HG03280 (cell line): ENCODE measurements around the gene GGPS1.
"Not testable (repeated sequence)": the region's sequence is repeated elsewhere in the genome, so short reads cannot be mapped to it uniquely, and the experiment has no call there.

Source experiments
- ATAC-seq: cut with Tn5 transposase; IDR thresholded peaks from one replicate; pipeline ENCODE4 v1.9.1; 2021; ENCODE audit warnings: mild to moderate bottlenecking, moderate library complexity; ENCODE audit not compliant: unreplicated experiment

GGPS1 gene

DNA sequence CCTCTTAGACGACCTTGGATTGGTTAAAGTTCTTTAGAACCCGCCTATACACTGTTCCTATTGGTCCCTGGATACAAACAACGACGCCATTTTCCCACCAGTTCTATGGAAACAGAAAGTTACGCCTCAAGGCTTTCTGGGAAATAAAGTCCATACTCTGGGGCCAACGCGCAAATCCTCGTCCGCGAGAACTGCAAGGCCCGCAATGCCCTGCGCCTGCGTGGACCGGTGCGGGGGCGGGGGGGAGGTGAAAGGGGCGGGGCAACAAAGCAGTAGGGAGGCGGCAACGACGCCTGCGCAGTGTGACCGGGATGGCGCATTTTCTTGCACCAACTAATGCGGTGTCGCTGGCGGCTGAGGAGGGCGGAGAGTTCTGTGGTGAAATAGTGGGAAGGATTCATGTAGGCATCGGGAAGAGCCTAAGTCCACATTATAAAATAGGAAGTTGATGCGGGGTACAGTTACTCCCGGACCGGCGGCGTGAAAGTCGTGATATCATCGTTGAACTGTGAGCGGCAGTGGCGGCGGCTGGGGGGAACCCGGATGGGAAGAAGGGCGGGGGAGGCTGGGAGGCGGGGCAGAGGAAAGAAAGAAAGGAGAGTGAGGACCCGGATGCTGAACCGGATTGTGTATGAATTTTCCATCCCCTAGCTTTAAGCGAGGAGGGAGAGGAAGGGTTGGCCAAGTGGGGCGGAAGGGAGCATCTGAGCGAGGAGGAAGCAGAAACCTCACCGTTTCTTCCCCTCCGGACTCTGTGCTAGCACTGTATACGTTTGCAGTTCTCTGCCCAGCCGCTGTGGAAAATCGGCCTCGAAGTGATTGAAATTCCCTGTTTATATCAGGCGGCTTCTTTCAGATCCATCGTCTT lies at the start of gene GGPS1:
Gene GGPS1, plus strand, starts transcription at position 300 of the 868 bp plus-strand sequence. CDS start 6,695 bp downstream, outside the sequence.
- peak; percentile 75 for ATAC-seq

DNA sequence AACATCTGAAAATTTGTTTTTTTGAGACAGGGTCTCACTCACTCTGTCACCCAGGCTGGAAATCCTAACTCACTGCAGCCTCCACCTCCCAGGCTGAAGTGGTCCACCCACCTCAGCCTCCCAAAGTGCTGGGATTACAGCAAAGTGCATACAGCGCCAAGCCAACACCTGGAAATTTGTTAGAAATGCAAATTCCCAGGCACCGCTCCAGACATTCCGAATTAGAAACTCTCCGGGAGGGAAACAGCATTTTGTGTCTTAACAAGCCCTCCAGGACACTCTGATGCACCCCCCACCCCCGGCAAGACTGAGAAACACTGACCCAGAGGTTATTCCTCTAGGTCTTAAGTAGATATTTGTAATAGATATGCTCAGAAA lies 49.5 kb upstream of the GGPS1 start:
- ATAC-seq = no peak

DNA sequence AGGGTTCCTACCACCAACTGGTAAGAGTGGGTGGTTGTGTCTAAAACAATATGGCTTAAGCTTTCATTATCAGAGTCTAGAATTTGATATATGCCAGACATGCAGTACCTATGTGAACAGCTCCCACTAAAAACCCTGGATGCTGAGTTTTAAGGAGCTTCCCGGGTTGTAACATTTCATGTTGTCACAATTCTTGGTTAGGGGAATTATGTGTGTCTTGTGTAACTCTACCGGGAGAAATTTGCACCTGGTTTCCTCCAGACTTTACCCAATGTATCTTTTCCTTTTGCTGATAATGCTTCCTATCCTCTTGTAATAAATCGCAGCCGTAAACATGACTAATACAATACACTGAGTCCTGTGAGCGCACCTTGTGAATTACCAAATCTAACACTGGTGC lies 48.7 kb upstream of the GGPS1 start:
- ATAC-seq = no peak

DNA sequence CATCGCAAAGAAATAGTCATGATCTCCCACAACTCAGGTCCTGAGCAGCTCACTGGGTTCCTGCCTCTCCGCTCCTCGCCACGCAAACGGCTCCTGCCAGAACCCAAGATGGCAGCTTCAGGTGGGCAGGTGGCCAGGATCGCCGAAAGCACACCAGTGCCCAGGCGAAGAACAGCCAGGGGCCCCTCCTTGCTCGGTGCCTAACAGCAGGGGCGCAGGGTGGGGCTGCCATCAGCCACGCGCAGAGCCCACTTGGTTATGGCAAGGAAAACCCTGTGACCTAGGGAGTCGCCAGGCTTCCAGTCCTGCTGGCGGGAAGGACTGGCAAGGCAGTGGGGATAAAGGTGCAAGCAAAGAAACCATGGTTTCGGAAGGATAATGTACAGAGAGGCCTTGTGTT lies 47.9 kb upstream of the GGPS1 start:
- no peak for ATAC-seq

DNA sequence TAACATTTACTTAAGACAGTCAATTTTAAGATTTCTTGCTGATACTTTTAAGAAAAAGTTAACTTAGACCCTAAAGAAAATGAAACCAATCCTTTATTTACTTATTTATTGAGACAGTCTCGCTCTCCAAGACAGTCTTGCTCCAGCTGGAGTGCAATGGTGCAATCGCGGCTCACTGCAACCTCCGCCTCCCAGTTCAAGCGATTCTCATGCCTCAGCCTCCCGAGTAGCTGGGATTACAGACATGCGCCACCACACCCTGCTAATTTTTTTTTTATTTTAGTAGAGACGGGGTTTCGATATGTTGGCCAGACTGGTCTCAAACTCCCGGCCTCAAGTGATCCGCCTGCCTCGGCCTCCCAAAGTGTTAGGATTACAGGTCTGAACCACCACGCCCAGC lies 44.7 kb upstream of the GGPS1 start:
- not testable (repeated sequence) for ATAC-seq

DNA sequence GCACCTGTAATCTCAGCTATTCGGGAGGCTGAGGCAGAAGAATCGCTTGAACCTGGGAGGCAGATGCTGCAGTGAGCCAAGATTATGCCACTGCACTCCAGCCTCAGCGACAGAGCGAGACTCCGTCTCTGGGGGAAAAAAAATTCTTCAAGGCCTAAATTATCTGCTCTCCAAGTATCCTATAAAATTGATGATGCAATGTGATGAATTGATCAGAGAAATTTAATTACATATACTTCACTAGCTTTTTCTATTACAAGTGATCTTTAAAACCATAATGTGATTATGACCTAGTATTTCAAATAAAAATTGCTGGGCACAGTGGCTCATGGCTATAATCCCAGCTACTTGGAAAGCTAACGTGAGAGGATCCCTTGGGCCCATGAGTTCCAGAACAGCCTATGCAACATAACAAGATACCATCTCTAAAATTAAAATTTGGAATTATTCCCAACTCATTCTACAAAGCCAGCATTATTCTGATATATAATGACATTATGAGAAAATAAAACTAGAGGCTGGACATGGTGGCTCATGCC lies 44.1 kb upstream of the GGPS1 start:
- ATAC-seq = no peak

DNA sequence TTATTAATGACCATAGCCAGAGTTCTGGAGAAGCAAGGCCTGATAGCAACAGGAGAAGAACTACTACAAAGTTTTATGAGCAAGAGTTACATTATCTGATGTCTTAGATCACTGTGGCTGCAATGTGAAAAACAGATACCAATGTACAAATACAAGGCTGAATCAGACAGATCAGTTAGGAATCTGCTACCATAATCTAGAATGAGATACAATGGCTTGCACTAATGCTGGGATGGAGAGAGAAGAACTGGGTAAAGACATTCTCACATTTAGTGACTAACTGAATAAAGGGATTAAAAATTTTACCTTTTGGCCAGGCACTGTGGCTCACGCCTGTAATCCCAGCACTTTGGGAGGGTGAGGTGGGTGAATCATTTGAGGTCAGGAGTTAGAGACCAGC lies 41.7 kb upstream of the GGPS1 start:
- no peak for ATAC-seq

DNA sequence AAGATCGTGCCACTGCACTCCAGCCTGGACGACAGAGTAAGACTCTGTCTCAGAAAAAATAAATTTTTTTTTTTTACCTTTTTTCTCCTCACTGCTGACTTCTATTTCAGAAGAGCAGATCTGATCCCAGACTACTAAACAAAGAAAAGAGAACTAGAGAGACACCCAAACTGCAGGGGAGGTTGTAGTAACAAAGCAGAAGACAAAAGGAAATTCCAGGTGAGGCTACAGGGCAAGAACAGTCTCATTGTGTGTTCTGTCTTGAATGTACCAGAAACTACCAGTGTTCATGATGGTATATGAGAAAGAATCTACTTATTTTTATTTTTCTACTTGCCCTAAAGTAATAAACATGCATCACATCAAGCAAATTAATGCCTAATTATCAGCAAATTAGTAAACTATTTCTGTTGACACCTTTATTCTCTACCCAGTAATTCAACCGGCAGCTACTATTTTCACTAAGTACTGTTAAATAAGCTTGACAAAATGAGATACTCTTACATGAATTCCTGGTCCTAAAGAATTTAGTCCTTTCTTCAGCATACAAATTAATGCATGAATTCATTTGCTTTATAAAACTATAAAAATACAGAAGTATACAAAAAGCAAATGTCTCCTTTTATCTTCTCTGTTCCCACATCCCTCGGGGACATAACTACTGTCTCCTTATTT lies 41.0 kb upstream of the GGPS1 start:
- ATAC-seq = no peak

DNA sequence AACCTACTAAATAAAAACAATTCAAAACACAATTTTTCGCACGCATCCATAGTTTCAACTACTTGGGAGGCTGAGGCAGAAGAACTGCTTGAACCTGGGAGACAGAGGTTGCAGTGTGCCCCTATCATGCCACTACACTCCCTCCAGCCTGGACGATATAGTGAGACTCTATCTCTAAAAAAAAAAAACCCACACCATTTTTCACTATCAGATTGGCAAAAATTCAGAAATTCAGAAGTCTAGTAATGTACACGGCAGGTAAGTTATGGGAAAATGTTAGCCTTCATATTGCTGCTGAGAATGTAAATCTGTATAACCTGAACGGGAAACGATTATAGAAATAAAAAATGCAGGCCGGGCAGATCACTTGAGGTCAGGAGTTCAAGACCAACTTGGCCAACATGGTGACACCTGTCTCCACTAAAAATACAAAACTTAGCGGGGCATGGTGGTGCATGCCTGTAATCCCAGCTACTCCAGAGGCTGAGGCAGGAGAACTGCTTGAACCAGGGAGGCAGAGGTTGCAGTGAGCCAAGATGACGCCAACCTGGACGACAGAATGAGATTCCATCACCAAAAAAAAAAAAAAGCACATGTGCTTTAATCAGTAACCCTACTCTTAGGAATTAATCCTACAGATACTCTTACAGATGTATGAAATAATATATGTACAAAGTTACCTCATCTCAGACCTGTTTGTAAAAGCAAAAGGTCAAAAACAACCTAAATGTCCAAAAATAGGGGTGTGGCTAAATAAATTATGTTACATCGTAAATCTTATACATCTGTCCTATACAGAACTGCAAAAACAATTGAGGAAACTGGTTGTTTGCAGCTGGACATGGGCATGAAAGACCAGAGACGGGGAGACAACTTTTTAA lies 38.3 kb upstream of the GGPS1 start:
- no peak for ATAC-seq

DNA sequence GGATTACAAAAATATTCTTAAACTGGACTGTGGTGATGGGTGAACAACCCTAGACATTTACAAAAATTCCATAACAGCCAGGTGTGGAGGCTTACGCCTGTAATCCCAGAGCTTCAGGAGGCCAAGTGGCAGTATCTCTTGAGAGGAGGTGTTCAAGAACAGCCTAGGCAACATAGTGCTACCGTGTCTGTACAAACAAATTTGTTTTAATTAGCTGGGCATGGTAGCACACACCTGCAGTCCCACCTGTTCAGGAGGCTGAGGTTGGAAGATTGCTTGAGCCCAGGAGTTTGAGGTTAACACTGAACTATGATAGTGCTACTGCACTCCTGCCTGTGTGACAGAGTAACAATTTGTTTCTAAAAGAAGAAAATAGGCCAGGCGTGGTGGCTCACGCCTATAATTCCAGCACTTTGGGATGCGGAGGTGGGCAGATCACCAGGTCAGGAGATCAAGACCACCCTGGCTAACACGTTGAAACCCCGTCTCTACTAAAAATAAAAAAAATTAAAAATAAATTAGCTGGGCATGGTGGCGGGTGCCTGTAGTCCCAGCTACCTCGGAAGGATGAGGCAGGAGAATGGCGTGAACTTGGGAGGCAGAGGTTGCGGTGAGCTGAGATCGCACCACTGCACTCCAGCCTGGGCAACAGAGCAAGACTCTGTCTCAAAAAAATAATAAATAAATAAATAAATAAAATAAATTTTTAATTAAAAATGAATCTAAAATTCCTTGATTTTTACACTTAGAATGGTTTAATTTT lies 37.4 kb upstream of the GGPS1 start:
- no peak for ATAC-seq

DNA sequence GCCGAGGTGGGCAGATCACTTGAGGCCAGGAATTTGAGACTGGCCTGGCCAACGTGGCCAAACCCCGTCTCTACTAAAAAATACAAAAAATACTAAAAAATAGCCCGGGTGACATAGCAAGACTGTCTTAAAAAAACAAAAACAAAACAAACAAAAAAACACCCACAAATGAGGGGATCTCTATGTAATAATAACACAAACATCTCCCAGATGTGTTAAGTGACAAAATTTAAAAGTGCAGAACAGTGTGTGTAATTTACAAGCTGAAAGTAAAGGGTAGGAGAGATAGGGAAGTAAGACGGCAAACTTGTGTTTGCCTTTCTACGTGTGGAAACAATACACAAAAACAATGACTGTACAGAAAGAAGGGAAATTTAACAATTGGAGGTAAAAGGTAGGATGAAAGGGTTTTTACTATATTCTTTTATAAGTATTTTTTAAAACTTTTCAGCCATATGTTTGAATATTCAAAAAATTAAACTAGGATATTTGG lies 36.7 kb upstream of the GGPS1 start:
- ATAC-seq = no peak

DNA sequence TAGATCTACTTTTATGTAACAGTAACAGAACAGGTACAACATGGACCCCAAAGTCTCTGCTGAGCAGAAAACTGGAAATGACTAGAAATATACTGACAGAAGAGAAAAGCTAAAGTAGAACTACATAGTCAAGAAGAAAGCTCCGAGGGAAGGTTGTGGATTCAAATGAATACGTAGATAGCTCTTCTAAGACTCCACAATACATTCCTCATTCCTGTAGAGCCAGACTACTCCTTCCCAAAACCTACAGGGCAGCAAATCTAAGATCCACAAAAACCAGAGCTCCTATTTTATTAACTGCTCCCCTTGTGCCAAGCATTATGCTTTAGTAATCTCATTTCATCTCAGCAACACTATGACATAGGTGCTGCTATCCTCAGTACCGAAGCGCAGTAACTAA lies 35.6 kb upstream of the GGPS1 start:
- no peak for ATAC-seq

DNA sequence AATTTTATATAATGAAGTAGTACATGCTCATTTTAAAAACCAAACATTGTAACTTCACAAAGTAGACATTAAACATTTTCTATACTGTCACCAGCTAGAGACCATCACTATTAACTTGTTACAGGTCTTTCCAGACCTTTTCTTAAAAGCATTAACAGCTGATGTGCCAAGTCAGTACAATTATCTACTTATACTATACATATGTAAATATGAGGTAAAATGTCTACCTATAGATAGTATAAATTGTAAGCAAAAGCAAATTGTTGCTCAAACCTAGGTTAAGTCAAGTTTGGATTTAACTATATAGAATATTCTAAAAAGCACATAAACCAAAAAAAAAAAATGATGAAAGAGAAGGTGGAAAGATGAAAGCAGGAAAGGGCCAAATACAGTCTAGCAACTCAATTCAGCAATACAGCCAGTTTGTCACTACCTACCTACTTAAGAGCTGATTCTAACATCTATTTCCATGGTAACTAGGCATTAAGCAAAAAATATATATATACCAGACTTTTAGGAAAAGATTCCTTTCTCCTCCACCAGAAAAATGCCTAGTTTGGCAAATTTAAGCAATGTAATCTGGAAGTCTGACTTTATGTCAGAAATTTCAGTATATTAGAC lies 34.9 kb upstream of the GGPS1 start:
- no peak for ATAC-seq

DNA sequence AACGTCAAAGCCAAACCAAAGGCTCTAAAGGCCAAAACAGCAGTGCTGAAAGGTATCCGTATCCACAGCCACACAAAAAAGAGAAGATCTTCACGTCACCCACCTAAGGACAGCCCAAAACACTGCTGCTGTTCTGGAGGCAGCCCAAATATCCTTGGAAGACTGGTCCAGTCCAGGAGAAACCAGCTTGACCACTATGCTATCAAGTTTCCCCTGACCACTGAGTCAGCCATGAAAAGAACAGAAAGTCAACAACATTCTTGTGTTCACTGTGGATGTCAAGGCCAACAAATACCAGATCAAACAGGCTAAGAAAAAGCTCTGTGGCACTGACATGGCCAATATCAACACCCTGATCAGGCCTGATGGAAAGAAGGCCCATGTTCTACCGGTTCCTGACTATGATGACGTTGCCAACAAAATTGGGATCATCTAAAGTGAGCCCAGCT lies 32.4 kb upstream of the GGPS1 start:
- no peak for ATAC-seq

DNA sequence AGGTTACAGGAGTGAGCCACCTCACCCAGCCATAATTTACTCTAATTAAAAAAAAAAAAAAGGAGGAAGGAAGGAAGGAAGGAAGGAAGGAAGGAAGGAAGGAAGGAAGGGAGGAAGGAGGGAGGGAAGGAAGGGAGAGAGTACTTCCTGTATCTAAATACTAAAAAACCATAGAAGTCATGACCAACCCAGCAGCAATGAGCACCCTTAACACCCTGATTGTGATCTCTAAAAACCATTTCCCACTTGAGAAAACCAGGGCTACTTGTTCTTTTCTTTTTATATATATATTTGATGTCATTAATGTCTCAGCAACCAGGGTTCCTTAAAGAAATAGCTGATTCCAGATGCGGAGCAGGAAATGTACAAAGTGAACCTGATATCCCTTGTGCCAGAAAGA lies 31.6 kb upstream of the GGPS1 start:
- no peak for ATAC-seq

DNA sequence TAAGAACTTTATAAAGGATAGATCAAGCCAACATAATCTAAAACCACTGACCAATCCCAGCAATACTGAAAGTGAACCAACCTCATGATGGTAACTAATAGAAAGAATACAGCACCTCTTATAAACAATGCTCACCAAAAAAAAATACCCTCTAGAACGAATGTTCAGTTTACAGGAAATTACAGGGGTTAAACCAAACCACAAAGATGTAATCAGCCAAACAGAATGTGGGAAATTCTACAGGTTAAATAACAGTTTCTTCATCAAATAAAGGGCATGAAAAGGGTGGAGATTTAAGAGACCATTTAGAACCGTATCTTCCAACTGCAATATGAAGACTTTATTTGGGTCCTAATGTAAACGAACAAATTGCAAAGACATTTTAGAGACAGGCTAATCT lies 30.8 kb upstream of the GGPS1 start:
- no peak for ATAC-seq

DNA sequence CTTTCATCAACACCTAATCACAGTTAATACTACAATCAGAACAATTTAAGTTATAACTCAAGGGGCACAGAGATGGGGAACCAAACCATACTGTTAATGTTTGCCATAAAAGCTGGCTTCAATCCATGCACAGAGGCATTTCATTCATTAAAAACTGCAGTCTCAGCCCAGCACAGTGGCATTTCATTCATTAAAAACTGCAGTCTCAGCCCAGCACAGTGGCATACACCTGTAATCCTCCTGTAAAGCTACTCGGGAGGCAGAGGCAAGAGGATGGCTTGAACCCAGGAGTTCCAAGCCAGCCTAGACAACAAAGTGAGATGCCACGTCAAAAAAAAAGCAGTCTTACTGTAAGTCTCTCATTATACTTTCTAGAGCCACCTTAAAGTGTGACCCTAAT lies 29.6 kb upstream of the GGPS1 start:
- ATAC-seq = no peak

DNA sequence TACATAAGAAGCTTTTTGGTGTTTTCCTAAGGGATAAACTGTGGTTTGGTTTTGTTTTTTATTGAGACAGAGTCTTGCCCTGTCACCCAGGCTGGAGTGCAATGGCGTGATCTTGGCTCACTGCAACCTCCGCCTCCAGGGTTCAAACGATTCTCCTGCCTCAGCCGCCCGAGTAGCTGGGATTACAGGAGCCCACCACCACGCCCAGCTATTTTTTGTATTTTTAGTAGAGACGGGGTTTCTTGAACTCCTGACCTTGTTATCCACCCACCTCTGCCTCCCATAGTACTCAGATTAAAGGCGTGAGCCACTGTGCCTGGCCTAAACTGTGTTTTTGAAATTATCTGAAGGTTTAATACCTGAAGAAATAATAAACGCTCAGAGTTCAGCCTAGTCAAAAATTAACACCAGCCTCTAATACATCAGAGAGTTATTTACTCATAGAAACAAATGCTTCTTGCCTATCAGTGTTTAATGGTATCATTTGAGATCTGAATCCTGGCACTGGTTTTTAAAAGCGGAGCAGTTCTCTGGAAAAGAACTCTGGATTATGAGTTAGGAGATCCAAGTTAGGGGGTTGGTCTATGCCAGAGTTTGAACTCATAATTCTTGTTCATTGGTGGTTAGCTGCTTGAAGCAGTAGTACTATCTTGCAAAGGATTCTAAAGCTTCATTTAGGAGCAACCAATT lies 29.1 kb upstream of the GGPS1 start:
- no peak for ATAC-seq

DNA sequence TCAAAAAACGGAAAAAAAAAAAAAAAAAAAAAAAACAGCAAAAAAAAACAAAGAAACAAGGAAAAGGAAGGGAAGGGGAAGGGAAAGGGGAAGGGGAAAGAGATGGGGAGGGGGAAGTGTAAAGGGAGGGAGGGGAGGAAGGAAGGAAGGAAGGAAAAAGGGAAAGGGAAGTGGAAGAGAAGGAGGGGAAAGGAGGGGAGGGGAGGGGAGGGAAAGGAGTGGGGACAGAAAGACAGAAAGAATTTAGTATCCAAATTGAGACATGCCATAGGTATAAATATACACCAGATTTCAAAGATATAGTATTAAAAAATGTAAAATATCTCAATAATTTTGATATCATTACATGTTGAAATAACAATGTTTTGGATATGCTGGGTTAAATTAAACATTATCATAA lies 26.2 kb upstream of the GGPS1 start:
- ATAC-seq = no peak
